Esophagus squamous epithelium (tissue), 4 donors: Measurements from ENCODE around the gene FLG.

Source experiments
- POLR2A ChIP-seq, 4 donors: fragments of 450-650 bp; IDR thresholded peaks; one replicate each; pipeline ENCODE4 v1.6.1; 2017; ENCODE audit warnings: antibody characterized with exemption in 4 of 4, mild to moderate bottlenecking in 4 of 4, moderate library complexity in 3 of 4
- TF ChIP-seq, protein P1 (sequence below), 6 experiments: fragments of 450-650 bp in 4 of 6; fragments of 200-600 bp in 2 of 6; sonication (generic) in 2 of 6; IDR thresholded peaks; one replicate each; pipeline ENCODE4 v1.5.1; 2016 to 2019; ENCODE audit warnings: antibody characterized with exemption in 6 of 6, mild to moderate bottlenecking in 4 of 6, moderate library complexity in 4 of 6

DNA sequence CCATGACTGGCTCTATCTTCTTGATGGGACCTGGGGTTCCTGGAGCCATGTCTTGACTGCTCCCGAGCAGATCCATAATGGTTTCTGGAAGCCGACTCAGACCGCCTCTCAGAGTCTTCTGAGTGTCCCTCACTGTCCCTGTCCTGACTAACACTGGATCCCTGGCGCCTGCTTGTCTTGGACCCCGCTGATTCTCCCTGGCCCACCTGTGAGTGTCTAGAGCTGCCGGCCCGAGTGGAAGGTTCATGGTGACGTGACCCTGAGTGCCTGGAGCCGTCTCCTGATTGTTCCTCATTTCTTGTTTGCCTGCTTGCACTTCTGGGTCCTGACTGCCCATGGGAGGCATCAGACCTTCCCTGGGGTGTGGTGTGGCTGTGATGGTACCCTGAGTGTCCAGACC, 15.1 kb downstream of the FLG start:
- TF ChIP-seq POLR2A (IDR thresholded peaks at IDR 0.05): no peak
- TF ChIP-seq, protein P1, sequence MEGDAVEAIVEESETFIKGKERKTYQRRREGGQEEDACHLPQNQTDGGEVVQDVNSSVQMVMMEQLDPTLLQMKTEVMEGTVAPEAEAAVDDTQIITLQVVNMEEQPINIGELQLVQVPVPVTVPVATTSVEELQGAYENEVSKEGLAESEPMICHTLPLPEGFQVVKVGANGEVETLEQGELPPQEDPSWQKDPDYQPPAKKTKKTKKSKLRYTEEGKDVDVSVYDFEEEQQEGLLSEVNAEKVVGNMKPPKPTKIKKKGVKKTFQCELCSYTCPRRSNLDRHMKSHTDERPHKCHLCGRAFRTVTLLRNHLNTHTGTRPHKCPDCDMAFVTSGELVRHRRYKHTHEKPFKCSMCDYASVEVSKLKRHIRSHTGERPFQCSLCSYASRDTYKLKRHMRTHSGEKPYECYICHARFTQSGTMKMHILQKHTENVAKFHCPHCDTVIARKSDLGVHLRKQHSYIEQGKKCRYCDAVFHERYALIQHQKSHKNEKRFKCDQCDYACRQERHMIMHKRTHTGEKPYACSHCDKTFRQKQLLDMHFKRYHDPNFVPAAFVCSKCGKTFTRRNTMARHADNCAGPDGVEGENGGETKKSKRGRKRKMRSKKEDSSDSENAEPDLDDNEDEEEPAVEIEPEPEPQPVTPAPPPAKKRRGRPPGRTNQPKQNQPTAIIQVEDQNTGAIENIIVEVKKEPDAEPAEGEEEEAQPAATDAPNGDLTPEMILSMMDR (IDR thresholded peaks at IDR 0.05): no peak
